ENCODE data around the gene LBR.
"Not testable (repeated sequence)": the region's sequence is repeated elsewhere in the genome, so short reads cannot be mapped to it uniquely, and the experiment has no call there.

Gene LBR

DNA sequence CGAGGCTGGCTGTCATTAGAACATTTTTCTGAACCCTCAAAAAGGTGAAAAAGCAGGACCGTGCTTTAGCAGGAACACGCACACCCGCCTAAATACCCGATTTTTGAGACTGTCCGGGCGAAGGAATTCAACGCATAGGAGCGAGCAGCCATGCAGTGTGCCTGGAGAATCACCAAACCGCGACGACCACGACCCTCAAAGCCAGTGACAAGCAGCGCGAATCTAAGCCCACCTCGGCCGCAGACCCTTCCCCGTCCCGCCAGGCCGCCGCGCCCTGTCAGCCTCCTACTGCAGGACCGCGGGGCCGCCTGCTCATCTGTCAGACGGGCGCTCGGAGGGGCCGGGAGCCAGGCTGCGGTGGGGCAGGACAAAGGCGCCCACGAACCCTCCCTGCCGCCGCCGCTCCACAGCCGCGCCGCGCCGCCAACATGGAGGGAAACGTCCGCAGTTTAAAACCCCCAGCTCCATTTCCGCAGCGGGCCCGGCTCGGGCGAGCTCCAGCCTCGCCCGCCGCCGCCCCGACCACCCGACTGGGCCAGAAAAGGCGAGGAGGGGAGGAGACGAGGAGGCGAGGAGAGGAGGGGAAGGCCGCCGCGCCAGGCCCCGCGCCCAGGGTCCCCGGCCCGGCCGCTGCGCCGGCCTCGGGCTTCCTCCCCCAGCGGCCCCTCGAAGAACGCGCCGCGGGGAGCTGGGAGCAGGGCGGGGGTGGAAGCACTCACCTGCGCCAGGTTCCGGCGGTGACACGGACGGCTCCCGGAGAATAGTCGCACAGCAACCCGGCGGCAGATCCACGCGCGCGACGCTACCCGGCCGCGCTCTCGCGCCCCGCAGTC is at the start of gene LBR:
LBR (minus strand) TSS at position 804 of the 833 bp plus-strand sequence. CDS start 3,963 bp downstream, outside the sequence.
- Histone ChIP-seq H4K20me1 (peaks cover 50% of the 10 kb centered on the region), H3K9me3 (peaks cover 17% of the 10 kb centered on the region), H3K9ac (peak within 1 kb of the TSS; percentile 96), H3K4me1 (peaks cover 49% of the 10 kb centered on the region), H3K4me3 (peak within 1 kb of the TSS; percentile 92), H3K36me3 (peaks cover 15% of the 10 kb centered on the region), H3K4me2 (peak within 1 kb of the TSS; percentile 91), H3K27ac (peak within 1 kb of the TSS; percentile 95), H3K27me3 (no peaks in the 10 kb centered on the region)
- TF ChIP-seq Cebpa-rat (IDR thresholded peaks at IDR 0.05): no peak

DNA sequence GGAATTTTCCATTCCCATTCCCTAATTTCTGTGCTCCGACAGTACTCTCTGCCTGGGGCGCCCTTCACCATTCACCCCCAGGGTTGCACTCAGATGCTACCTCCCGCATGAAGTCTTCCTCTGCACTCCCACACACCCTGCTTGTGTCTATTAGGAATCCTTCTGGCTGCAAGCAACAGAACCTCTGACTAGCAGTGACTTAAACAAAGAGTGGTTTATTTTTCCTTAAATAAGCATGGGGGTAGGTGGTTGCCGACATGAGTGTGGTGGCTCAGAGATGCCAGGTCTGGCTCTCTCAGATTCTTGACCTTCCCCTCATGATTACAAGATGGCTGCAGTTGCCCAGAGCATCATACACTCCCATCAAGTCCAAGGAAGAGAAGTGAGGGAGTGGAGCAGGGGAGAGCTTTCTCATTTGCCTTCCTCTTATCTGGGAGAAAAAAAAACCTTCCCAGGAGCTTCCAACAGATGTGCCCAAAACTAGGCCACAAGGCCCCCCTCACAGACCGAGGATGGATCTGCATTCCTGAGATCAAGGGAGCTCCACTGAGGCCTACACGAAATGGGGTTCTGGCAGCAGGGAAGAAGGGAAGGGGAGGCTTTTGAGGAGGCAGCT is 49.6 kb upstream of the LBR start:
- no peak overlapping the region for H3K9ac ChIP-seq
- no peaks in the 10 kb centered on the region for H3K27me3 ChIP-seq
- no peak for TF ChIP-seq Cebpa-rat (IDR thresholded peaks at IDR 0.05)
- peaks cover 79% of the 10 kb centered on the region for H3K4me1 ChIP-seq
- H3K27ac ChIP-seq: no peak overlapping the region
- H4K20me1 ChIP-seq: peaks cover 11% of the 10 kb centered on the region
- no peak overlapping the region for H3K4me3 ChIP-seq
- no peaks in the 10 kb centered on the region for H3K36me3 ChIP-seq
- peak overlapping the region; percentile 75 for H3K4me2 ChIP-seq
- no peaks in the 10 kb centered on the region for H3K9me3 ChIP-seq

DNA sequence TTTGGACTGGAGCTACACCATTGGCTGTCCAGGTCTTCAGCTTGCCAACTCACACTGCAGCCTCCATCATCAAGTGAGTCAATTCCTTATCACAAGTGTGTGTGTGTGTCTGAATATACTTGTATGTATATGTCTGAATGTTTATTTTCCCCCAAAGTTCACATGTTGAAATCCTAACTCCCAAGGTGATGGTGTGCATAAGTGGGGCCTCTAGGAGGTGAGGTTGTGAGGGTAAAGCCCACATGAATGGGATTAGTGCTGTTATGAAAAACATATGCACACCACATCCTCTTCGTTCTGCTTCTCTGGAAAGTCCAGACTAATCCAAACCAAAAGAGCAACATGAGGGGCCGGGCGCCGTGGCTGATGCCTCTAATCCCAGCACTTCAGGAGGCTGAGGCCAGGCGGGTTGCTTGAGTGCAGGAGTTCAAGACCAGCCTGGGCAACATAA is 48.7 kb upstream of the LBR start:
- Histone ChIP-seq H3K4me1 (peaks cover 70% of the 10 kb centered on the region), H3K36me3 (no peaks in the 10 kb centered on the region), H3K4me3 (no peak overlapping the region), H3K9me3 (no peaks in the 10 kb centered on the region), H3K27ac (no peak overlapping the region), H3K4me2 (no peak overlapping the region), H3K27me3 (no peaks in the 10 kb centered on the region), H4K20me1 (peaks cover 11% of the 10 kb centered on the region), H3K9ac (no peak overlapping the region)
- no peak for TF ChIP-seq Cebpa-rat (IDR thresholded peaks at IDR 0.05)

DNA sequence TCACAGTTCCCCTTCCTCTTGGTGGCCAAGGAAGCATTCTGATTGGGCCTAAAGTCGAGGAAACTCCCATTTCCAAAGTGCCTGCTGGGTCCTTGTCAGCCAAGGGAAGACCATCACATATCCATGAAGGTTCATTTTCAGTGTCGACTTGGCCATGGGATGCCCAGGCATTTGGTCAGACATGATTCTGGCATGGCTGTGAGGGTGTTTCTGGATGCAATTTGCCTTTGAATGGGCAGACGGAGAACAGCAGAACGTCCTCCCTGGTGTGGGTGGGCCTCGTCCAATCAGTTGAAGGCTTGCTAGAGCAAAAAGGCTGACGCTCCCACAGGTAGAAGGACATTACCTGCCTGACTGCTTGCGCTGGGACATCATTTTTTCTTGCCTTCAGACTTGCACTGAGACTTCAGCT is 48.3 kb upstream of the LBR start:
- no peak overlapping the region for H3K4me3 ChIP-seq
- H3K9ac ChIP-seq: no peak overlapping the region
- H4K20me1 ChIP-seq: peaks cover 8% of the 10 kb centered on the region
- no peak for TF ChIP-seq Cebpa-rat (IDR thresholded peaks at IDR 0.05)
- no peaks in the 10 kb centered on the region for H3K9me3 ChIP-seq
- no peak overlapping the region for H3K4me2 ChIP-seq
- peaks cover 69% of the 10 kb centered on the region for H3K4me1 ChIP-seq
- no peak overlapping the region for H3K27ac ChIP-seq
- no peaks in the 10 kb centered on the region for H3K27me3 ChIP-seq
- no peaks in the 10 kb centered on the region for H3K36me3 ChIP-seq

DNA sequence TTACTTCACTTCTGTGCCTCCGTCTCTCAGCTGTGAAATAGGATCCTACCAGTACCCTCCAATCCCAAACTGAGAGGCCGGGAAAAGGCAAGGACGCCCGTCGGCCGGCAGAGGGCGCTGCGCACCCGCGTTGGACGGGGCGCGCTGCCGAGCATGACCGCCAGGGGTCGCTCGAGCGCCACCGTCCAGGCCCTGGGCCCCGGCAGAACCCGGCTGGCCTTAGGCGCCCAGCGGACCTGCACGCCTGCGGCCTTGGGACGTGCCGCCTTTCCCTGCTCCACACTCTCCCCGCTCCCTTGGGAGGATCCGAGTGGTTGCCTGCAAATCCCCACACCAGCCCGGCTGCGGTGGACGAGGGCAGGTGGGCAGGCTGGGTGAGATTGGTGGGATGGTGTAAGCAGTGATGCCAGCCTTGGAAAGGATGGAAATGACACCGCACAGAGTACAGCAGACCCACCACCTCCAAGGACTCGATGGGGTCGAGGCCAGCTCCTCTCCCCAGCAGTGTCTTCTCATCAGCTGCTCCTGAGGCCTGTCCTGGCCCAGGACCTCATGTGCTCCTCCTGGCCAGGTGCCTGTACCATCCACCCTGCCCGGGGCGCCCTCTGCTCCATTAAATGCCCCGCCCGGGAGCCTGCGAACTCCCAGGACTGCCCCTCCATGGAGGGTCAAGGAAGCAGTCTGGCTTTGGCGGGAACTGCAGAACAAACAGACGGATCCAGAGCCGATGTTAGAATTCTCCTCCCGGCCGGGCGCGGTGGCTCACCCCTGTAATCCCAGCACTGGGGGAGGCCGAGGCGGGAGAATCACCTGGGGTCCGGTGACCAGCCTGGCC is 47.4 kb upstream of the LBR start:
- H3K4me1 ChIP-seq: peaks cover 69% of the 10 kb centered on the region
- H3K4me3 ChIP-seq: no peak overlapping the region
- H3K27ac ChIP-seq: no peak overlapping the region
- no peaks in the 10 kb centered on the region for H3K9me3 ChIP-seq
- peak overlapping the region; percentile 47 for H3K4me2 ChIP-seq
- H3K36me3 ChIP-seq: no peaks in the 10 kb centered on the region
- no peak for TF ChIP-seq Cebpa-rat (IDR thresholded peaks at IDR 0.05)
- H3K9ac ChIP-seq: no peak overlapping the region
- peaks cover 2% of the 10 kb centered on the region; the same call in 1 of the 2 replicates for H4K20me1 ChIP-seq
- no peaks in the 10 kb centered on the region for H3K27me3 ChIP-seq

DNA sequence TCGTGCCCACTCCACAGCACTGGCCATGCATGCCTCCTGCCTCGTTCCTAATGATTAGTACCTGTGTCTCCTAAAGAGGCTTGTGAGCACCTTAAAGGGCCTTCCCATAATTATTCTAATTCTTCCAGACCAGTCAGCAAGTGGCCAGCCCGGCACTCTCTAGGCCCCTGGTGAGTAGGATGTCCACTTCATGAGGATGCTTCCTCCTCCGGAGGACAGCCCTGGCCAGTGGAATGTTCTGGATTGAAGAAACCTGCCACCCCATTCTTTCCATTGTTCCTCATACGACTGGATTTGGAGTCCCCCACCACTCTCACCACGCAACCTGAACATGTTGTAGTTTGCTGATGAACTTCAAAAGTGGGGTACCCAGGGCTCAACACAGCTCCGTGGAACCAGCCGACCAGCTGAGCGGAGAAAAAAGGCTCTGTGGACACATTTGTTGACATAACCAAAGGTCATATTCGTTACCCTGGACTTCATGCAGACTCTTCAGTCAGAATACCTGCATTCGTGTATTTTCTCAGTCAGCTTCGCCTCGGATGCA is 46.7 kb upstream of the LBR start:
- Histone ChIP-seq H3K9ac (no peak overlapping the region), H3K4me1 (peaks cover 69% of the 10 kb centered on the region), H4K20me1 (no peaks in the 10 kb centered on the region), H3K9me3 (no peaks in the 10 kb centered on the region), H3K36me3 (no peaks in the 10 kb centered on the region), H3K4me3 (no peak overlapping the region), H3K27me3 (no peaks in the 10 kb centered on the region), H3K4me2 (peak overlapping the region; percentile 47; the same call in 1 of the 2 replicates), H3K27ac (no peak overlapping the region)
- TF ChIP-seq Cebpa-rat (IDR thresholded peaks at IDR 0.05): no peak

DNA sequence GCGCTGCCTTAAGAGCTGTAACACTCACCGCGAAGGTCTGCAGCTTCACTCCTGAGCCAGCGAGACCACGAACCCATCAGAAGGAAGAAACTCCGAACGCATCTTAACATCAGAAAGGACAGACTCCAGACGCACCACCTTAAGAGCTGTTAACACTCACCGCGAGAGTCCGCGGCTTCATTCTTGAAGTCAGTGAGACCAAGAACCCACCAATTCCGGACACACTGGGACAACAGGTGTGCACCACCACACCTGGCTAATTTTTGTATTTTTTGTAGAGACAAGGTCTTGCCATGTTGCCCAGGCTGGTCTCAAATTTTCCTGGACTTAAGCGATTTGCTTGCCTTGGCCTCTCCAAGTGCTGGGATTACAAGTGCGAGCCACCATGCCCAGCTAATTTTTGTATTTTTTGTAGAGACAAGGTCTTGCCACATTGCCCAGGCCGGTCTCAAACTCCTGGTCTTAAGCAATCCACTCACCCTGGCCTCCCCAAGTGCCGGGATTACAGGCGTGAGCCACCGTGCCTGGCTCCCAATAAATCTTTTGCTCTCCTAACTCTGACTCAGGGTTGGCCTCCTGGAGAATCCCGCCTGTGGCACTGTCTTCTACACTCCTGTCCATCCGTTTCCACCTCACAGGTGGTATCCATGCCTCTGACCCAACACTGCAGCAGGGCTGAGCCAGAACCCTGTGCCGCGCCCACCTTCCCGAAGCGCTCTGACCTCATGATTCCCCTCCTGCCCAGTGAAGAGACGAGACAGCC is 46.0 kb upstream of the LBR start:
- 0 out of 2 replicates have a peak overlapping the region, but pooled peaks have one; percentile 22 for H3K4me2 ChIP-seq
- H3K4me3 ChIP-seq, H3K9me3 ChIP-seq, H3K9ac ChIP-seq, H3K27ac ChIP-seq, H3K36me3 ChIP-seq, H4K20me1 ChIP-seq, H3K27me3 ChIP-seq: not testable (repeated sequence)
- peaks cover 69% of the 10 kb centered on the region for H3K4me1 ChIP-seq

DNA sequence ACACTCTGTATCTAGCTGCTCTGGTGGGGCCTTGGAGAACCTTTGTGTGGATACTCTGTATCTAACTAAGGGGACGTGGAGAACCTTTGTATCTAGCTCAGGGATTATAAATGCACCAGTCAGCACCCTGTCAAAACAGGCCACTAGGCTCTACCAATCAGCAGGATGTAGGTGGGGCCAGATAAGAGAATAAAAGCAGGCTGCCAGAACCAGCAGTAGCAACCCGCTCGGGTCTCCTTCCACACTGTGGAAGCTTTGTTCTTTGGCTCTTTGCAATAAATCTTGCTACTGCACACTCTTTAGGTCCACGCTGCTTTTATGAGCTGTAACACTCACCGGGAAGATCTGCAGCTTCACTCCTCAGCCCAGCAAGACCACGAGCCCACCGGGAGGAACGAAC is 45.4 kb upstream of the LBR start:
- H3K9me3 ChIP-seq, H3K9ac ChIP-seq, H3K36me3 ChIP-seq, H3K4me3 ChIP-seq, H4K20me1 ChIP-seq, H3K27ac ChIP-seq, H3K27me3 ChIP-seq: not testable (repeated sequence)
- Histone ChIP-seq H3K4me1 (peaks cover 69% of the 10 kb centered on the region), H3K4me2 (0 out of 2 replicates have a peak overlapping the region, but pooled peaks have one; percentile 22)
